Astrocyte (in vitro differentiated cells and primary cell): ENCODE measurements around the gene ENOX2.

Experiments used
- CTCF ChIP-seq: IDR thresholded peaks from 2 replicates; pipeline ENCODE4 v1.5.1; 2011; ENCODE audit warnings: low read depth, mild to moderate bottlenecking, inconsistent platforms, low read length, moderate library complexity; ENCODE audit not compliant: insufficient read depth
- EZH2 ChIP-seq: IDR thresholded peaks from 2 replicates; pipeline ENCODE4 v1.6.1; 2012; ENCODE audit warnings: mild to moderate bottlenecking, low read length, inconsistent platforms; ENCODE audit not compliant: insufficient read depth

GRCh38 chrX:130772105-130772775 is 130.8 kb downstream of the ENOX2 start:
- TF ChIP-seq CTCF: no peak
- no peak for TF ChIP-seq EZH2
